Activated naive CD4-positive, alpha-beta T cell treated with anti-CD3 and anti-CD28 coated beads, Interleukin-2, amount 50 U/mL, for 16 hours (primary cell): ENCODE results near the gene GABRB3.

Source experiments
- DNase-seq: peaks from one replicate; pipeline ENCODE4 v3.0.0-alpha.2; 2020

GABRB3 gene

GRCh38 chr15:26772154-26773066, at the start of gene GABRB3:
TSS of gene GABRB3 (minus strand) at chr15:26773066.
- no peak for DNase-seq

- no peak for DNase-seq
Measured at GRCh38 chr15:26807517-26808427, 34.9 kb upstream of the GABRB3 start.

- no peak for DNase-seq
Measured at GRCh38 chr15:26806574-26806973, 33.7 kb upstream of the GABRB3 start.

DNA sequence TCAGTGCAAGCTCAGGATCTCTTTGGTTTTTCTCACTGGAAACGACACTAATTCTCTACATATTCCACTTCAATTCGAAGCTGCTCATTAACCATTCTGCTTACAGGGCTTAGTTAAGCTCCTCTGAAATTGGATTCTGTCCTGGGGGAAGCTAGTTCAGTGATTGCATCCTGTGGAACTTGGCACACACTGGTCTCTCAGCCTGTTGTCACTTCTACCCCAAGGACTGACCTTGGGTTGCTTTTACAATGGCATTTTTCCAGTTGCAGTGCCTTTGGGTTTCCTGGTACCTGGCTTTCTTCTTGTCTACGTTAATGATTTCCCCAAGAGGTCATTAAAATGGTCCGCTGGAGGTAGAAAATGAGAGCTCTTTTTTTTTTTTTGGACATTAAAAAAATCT, 33.3 kb upstream of the GABRB3 start:
- no peak for DNase-seq

GRCh38 chr15:26805470-26805869, 32.6 kb upstream of the GABRB3 start:
- no peak for DNase-seq

GRCh38 chr15:26804063-26804804, 31.4 kb upstream of the GABRB3 start:
- DNase-seq: no peak

GRCh38 chr15:26790118-26790517, 17.3 kb upstream of the GABRB3 start:
- DNase-seq: no peak

GRCh38 chr15:26781816-26782215, 8.9 kb upstream of the GABRB3 start:
- DNase-seq: no peak

GRCh38 chr15:26773917-26774316, 1.1 kb upstream of the GABRB3 start:
- DNase-seq: no peak

- DNase-seq: no peak
Measured at GRCh38 chr15:26773067-26773877, 406 bp upstream of the GABRB3 start.

DNA sequence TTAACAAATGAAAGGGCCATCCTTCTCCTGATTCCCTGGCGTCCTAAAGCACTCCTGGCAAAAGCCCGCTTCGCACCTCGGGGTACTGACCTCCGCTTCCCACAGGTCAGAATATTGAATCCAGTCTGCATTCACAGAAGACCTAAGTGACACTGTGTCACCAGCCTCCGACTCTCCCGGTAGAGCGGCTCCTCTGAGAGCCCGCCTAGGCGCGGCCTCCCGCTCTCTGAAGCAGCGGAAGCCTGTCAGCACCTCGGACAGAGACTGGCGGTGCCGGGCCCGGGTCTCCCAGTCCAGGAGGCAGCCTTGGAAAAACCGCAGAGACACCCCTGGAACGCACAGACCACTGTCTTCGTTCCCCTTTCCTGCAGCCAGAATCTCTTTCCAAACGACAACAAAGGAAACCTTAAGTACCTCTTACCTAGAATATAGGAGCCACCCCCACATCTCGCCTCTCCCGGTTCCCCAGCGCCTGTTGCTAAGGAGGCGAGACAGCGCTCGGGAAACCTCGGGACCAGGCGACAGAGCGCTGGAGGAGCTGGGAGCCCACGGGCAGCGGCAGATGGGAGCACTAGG, 1.2 kb downstream of the GABRB3 start:
- DNase-seq: no peak

DNA sequence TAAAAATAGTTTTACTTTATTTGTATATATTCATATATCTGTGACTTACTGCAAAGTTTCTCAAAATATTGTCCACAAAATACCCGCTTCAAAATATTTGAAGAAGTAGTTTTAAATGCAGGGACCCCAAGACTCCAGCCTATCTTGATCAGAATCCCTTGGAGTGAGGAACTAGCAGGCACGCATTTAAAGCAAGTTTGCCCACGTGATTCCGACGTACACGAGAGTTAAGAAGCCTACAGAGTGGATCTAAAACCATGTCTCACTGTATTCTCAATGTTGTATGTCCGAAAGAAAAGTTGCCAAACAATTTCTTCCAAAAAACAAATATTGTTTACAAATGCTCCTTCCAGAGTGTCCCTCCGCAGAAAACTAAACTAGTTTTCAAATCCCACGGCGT, 1.7 kb downstream of the GABRB3 start:
- DNase-seq: no peak

DNA sequence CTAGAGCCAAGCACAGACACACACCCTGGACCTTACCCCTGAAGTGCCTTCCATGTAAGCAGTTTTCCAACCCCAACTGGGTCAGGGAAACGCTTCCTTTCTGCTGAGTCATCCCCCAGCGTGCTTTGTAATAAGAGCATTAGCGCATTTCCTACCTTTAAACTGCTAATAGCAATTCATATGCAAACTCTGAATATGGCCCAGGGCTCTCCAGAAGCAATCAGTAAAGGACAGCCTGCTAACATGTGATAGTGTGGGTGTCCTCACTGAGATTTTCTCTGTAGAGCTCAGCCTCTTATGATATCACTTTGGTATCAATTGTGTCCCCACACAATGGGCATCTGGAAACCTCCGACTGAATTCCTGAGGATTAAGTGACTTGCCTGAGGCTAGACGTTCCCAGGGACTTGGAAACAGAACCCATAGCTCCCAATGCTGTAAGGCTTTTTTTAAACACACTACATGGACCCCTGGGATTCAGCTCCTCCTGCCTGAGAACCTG, 5.6 kb downstream of the GABRB3 start:
- no peak for DNase-seq

DNA sequence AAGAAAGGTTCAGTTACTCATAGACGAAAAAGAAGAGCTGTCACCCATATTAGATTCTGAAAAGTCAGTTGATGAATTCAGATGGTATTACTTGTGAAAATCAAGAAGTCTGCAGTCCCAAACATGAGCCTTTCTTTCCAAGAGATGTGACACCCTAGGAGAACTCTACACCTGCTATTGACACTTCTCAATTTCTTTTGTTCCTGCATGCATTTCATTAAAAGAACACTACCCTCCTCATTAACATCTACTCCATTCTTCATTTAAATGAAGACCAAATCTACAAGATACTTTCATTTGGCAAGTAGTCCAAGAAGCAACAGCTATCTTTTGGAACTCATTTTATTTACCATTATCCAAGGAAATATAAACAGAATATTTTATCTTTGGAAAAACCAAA, 6.6 kb downstream of the GABRB3 start:
- no peak for DNase-seq

DNA sequence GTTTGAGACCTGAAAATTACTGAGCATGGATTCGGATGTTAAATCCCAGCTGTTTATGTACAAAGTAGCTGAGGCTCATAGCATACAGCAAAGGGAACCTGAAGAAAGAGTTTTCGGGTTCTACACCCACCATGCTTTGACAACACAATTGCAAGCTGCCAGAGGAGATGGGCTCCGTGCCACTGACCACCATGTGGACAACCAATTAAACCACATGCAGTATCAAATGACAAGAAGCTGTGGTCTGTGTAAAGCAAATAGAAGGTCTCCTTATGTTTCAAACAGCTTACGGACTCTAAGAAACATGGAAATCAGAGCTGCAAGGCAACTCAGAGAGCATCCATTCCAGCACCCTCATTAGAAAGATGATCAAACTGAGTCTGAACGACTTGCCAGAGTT, 12.9 kb downstream of the GABRB3 start:
- no peak for DNase-seq

DNA sequence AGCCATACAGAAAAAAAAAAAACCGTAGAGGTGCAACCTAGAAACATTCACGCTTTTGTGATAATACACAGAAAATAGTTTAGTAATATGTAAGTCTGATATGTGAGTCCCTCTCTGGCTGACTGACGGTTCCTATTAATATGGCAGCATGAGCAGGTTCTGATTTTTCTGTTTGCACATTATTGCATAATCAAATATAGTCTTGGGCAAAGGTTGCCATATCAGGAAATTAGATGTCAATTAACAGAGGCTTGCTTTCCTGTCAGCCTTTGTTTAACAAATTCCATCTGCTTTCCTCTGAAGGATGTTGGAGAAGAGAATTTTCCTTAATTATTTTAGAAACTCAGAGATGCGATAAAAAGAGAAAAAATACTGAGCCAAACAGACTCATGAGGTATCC, 14.8 kb downstream of the GABRB3 start:
- DNase-seq: no peak

DNA sequence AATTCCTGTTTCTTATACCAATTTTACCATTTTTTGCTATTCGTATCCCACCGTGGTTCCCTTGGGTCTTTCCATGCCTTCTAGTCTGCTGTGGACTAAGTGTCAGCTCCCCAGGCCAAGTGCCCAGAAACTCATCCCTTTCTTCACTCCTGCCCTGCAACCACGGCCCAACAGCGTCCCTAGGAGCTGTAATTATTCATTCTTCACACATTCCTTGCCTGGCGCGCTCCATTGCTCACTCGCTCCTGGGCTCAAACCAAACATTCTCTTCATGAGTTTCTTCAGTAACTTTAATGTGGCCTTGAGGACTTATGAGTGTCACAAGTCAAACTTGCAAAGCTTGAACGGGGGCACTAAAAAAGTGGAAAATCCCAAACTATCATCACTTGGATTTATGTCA, 15.7 kb downstream of the GABRB3 start:
- DNase-seq: no peak

DNA sequence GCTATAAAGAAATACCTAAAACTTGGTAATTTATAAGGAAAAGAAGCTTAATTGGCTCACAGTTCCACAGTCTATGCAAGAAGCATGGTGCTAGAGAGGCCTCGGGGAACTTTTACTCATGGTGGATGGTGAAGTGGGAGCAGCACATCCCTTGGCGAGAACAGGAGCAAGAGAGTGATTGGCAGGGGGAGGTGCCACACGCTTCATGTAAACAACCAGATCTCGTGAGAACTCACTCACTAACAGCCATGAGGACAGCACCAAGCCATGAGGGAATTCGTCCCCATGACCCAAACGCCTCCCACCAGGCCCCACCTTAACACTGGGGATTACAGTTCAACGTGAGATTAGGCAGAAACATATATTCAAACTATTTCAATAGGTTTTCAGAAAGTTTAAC, 28.0 kb downstream of the GABRB3 start:
- no peak for DNase-seq

DNA sequence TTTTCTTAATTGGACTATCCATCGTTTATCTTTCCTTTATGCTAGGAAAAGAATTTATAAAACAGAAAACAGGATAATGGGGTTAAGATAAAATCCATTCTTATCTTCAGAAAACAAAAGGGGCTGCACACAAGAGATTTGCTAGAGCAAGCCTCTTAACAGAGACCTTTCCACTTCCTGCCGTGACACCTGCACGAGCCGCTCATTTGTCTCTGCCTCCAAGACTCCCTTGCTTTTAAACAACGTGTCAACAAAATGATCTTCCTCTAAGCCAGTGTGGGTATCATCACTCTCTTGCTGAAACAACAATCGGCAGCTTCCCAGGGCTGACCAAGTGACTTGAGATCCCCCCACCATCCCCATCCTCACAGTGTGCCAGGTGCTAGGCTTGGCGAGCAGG, 33.1 kb downstream of the GABRB3 start:
- no peak for DNase-seq

- DNase-seq: no peak
Measured at GRCh38 chr15:26738996-26739395, 33.9 kb downstream of the GABRB3 start.

DNA sequence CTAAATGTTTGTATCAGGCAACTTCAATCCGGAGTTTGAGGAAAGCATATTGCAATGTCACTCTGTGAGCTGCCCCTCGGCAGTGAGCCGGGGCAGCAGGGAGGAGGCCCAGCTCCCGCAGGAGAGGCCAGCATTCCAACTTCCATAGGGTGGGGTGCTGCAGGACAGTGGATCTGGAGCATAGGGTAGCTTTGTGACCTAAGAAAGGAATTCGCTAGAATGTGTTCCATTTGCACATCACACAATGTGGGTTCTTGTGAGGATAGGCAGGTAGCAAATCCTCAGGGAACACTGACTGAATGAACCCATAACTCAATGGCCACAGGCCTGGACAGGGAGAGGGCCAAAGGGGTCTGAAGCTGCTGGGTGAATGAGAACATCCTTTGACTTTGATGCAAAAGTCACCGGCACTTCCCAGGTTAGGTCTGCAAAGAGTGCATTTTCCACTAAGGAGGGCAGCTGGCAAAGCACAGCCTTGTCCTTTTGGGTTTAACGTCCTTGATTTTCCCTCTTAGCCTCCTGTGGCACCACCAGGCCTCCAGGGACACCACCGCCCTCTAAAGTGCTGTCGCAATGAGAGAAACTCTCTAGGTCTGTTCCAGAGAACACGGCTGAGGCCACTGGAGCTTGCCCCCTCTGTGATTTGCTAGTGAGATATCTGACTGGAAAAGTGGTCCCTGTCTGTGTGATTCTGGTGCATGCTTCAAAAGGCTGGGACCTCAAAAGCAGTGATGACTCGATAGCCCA, 36.2 kb downstream of the GABRB3 start:
- DNase-seq: no peak
